Prostate gland (tissue), 2 donors: ENCODE data around the gene GATAD2B. TPM values are rescaled to one million over a fixed set of nuclear protein-coding genes. Genes with fewer than 3 reads are reported as not detected.

Experiments used
- DNase-seq: peaks from one replicate; pipeline ENCODE4 v3.0.0-alpha.2; 2019; ENCODE audit warnings: low spot score
- H3K27ac ChIP-seq, 2 donors: fragments of 200-600 bp; sonication (generic); 2 replicates each; pipeline ENCODE4 v1.5.1; 2017 to 2019
- H3K27me3 ChIP-seq: fragments of 200-600 bp; sonication (generic); replicated peaks from 2 replicates; pipeline ENCODE4 v1.5.1; 2019; ENCODE audit not compliant: insufficient read depth
- H3K36me3 ChIP-seq, 2 donors: fragments of 200-600 bp; sonication (generic); 1 replicate in 1 of 2; 2 replicates in 1 of 2; pipeline versions ENCODE4 v1.5.1 to v1.8.1; 2017 to 2019
- H3K4me1 ChIP-seq: fragments of 200-600 bp; sonication (generic); replicated peaks from 2 replicates; pipeline ENCODE4 v1.5.1; 2019
- H3K4me3 ChIP-seq, 2 donors: fragments of 200-600 bp; sonication (generic); 2 replicates each; pipeline ENCODE4 v1.5.1; 2017 to 2019
- H3K9me3 ChIP-seq: fragments of 200-600 bp; sonication (generic); 2 replicates; pipeline ENCODE4 v1.5.1; 2017
- POLR2A ChIP-seq: fragments of 450-650 bp; IDR thresholded peaks from one replicate; pipeline ENCODE4 v1.6.1; 2016; ENCODE audit warnings: antibody characterized with exemption, mild to moderate bottlenecking
- POLR2AphosphoS5 ChIP-seq: sonication (generic); formaldehyde crosslinking; IDR thresholded peaks from one replicate; pipeline ENCODE4 v1.6.1; 2017; ENCODE audit warnings: antibody characterized with exemption
- WGBS: methylation state at CpG from one replicate; pipeline ENCODE4 v1.1.5; 2018; 5-methylcytosine and 5-hydroxymethylcytosine counted together
- intact Hi-C: fragments of 100-400 bp; cut with DNase I; formaldehyde crosslinking; loops from one replicate; pipeline ENCODE4 v1.14.2; 2022
- total RNA-seq, 2 donors: library from RNA; depleted of rRNA; stranded (reverse); fragments of >200 nt; gene quantifications; one replicate each; pipeline ENCODE4 v1.1.0, GENCODE V29; 2016
- TF ChIP-seq, protein P1 (sequence below), 4 experiments: fragments of 200-600 bp in 2 of 4; fragments of 450-650 bp in 2 of 4; sonication (generic) in 2 of 4; IDR thresholded peaks; 1 replicate in 3 of 4; 2 replicates in 1 of 4; pipeline ENCODE4 v1.5.1; 2016 to 2019; ENCODE audit warnings: antibody characterized with exemption in 4 of 4, mild to moderate bottlenecking in 2 of 4, moderate library complexity in 2 of 4

GATAD2B gene
- total RNA-seq, 2 donors from 2014 or later = 24.5 to 29.7 TPM

DNA sequence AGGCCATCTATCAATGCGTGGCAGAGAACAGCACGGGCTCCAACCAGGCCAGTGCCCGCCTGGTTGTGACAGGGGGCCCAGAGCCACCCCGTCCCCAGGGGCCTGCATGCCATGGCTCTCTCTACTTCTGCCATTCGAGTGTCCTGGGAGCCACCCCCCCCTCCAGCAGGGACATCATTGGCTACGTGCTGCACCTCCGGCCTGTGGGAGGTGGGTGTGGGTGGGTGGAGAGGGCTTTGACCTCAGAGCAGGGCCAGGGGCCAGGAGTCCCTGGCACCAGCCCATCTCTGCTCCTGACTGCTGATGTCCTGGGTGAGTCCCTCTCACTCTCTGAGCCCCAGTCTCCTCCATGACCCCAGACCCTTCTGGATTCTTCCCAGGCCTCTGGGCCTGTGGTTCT, 122.3 kb downstream of the GATAD2B start:
- Histone ChIP-seq H3K9me3 (no peaks in the 10 kb centered on the region), H3K4me3 (no peak overlapping the region), H3K27ac (no peak overlapping the region), H3K4me1 (no peaks in the 10 kb centered on the region), H3K27me3 (no peaks in the 10 kb centered on the region), H3K36me3 (no peaks in the 10 kb centered on the region)
- intact Hi-C loops = no loop called here
- no peak for DNase-seq
- TF ChIP-seq, protein P1, sequence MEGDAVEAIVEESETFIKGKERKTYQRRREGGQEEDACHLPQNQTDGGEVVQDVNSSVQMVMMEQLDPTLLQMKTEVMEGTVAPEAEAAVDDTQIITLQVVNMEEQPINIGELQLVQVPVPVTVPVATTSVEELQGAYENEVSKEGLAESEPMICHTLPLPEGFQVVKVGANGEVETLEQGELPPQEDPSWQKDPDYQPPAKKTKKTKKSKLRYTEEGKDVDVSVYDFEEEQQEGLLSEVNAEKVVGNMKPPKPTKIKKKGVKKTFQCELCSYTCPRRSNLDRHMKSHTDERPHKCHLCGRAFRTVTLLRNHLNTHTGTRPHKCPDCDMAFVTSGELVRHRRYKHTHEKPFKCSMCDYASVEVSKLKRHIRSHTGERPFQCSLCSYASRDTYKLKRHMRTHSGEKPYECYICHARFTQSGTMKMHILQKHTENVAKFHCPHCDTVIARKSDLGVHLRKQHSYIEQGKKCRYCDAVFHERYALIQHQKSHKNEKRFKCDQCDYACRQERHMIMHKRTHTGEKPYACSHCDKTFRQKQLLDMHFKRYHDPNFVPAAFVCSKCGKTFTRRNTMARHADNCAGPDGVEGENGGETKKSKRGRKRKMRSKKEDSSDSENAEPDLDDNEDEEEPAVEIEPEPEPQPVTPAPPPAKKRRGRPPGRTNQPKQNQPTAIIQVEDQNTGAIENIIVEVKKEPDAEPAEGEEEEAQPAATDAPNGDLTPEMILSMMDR (IDR thresholded peaks at IDR 0.05) = no peak
- TF ChIP-seq POLR2AphosphoS5 (no peak), POLR2A (no peak)
- 68% methylated on average over 6 of the region's 7 CpGs for WGBS

GRCh38 chr1:153799566-153800465, 123.0 kb downstream of the GATAD2B start:
- intact Hi-C loops = loop anchor here (5.0 to 10.0 kb wide), 3 partner anchors 147 to 475 kb away; partner anchors contain the start of genes DENND4B, HAX1 and RAB13
- WGBS = 91% methylated on average over 27 of the region's 27 CpGs
- no peaks in the 10 kb centered on the region for H3K27me3 ChIP-seq
- no peaks in the 10 kb centered on the region for H3K9me3 ChIP-seq
- no peak overlapping the region for H3K4me3 ChIP-seq
- TF ChIP-seq POLR2AphosphoS5 (no peak), POLR2A (no peak)
- TF ChIP-seq, protein P1 (IDR thresholded peaks at IDR 0.05) = no peak
- H3K36me3 ChIP-seq = no peaks in the 10 kb centered on the region
- no peak overlapping the region for H3K27ac ChIP-seq
- H3K4me1 ChIP-seq = no peaks in the 10 kb centered on the region
- DNase-seq = no peak

GRCh38 chr1:153799016-153799415, 123.8 kb downstream of the GATAD2B start:
- H3K27ac ChIP-seq = no peak overlapping the region
- DNase-seq = no peak
- H3K4me3 ChIP-seq = no peak overlapping the region
- TF ChIP-seq, protein P1 (IDR thresholded peaks at IDR 0.05) = no peak
- TF ChIP-seq POLR2AphosphoS5 (no peak), POLR2A (no peak)
- WGBS = 79% methylated on average over 4 of the region's 4 CpGs
- H3K9me3 ChIP-seq = no peaks in the 10 kb centered on the region
- no peaks in the 10 kb centered on the region for H3K4me1 ChIP-seq
- intact Hi-C loops = loop anchor here (5.0 to 10.0 kb wide), 3 partner anchors 148 to 476 kb away; partner anchors contain the start of genes DENND4B, HAX1 and RAB13
- H3K27me3 ChIP-seq = no peaks in the 10 kb centered on the region
- no peaks in the 10 kb centered on the region for H3K36me3 ChIP-seq

GRCh38 chr1:153798468-153798780, 124.3 kb downstream of the GATAD2B start:
- no peaks in the 10 kb centered on the region for H3K4me1 ChIP-seq
- WGBS = 79% methylated on average over 3 of the region's 3 CpGs
- intact Hi-C loops = loop anchor here (5.0 to 10.0 kb wide), 3 partner anchors 149 to 476 kb away; partner anchors contain the start of genes DENND4B, HAX1 and RAB13
- no peak for DNase-seq
- H3K27me3 ChIP-seq = no peaks in the 10 kb centered on the region
- no peak overlapping the region for H3K27ac ChIP-seq
- no peaks in the 10 kb centered on the region for H3K36me3 ChIP-seq
- no peaks in the 10 kb centered on the region for H3K9me3 ChIP-seq
- TF ChIP-seq, protein P1 (IDR thresholded peaks at IDR 0.05) = no peak
- no peak for TF ChIP-seq POLR2A
- no peak for TF ChIP-seq POLR2AphosphoS5
- no peak overlapping the region for H3K4me3 ChIP-seq
